Cardiac atrium fibroblast (primary cell): ENCODE data around the gene CCL1. TPM values are rescaled to one million over a fixed set of nuclear protein-coding genes. Genes with fewer than 3 reads are reported as not detected.

ENCODE experiments used
- total RNA-seq: library from RNA; depleted of rRNA; stranded (reverse); fragments of >200 nt; gene quantifications from 2 replicates; pipeline ENCODE4 v1.2.3, GENCODE V29; 2015

The CCL1 gene
- total RNA-seq, result not detected in 2 replicates

GRCh38 chr17:34363183-34363661, at the start of gene CCL1:
Gene CCL1 (minus strand): TSS chr17:34363233. CDS start chr17:34363161, 72 bp downstream.

GRCh38 chr17:34356194-34356593, 6.8 kb downstream of the CCL1 start, which contains the start of gene CCL13:
Gene CCL13 (plus strand): TSS chr17:34356480. CDS start chr17:34356527, 47 bp downstream.

GRCh38 chr17:34319039-34319483, 44.0 kb downstream of the CCL1 start, which contains the start of gene CCL8:
Gene CCL8 (plus strand): TSS chr17:34319435. CDS start chr17:34319502, 67 bp downstream.

Other genes with a start within 250 kb of the CCL1 start
- 212 and 757 TPM in 2 replicates for gene CCL2, start 107.9 kb downstream of the CCL1 start, total RNA-seq
- 1.1 and 3.4 TPM in 2 replicates for gene CCL7, start 93.0 kb downstream of the CCL1 start, total RNA-seq
- gene CCL11, start 77.5 kb downstream of the CCL1 start, total RNA-seq, result 0.18 and 2.4 TPM in 2 replicates
- 0.16 TPM in 1 of 2 replicates, not detected in the other for gene CCL8, start 43.8 kb downstream of the CCL1 start, total RNA-seq
- not detected in 2 replicates for gene CCL13, start 6.8 kb downstream of the CCL1 start, total RNA-seq
- not detected in 2 replicates for gene TMEM132E, start 216.3 kb upstream of the CCL1 start, total RNA-seq